A549 (cell line): ENCODE results near the gene SERPINA4.

ENCODE experiments used
- CHD4 ChIP-seq: fragments of 200-600 bp; sonication (generic); IDR thresholded peaks from 2 replicates; pipeline ENCODE4 v1.6.1; 2016; ENCODE audit warnings: antibody characterized with exemption, mild to moderate bottlenecking, borderline replicate concordance
- CTCF ChIP-seq: fragments of >200 bp; sonication (Bioruptor Twin); formaldehyde crosslinking; IDR thresholded peaks from 3 replicates; pipeline ENCODE4 v1.5.1; 2016
- EP300 ChIP-seq, 2 experiments: fragments of >200 bp; sonication (Bioruptor Twin); formaldehyde crosslinking; IDR thresholded peaks; 2 replicates in 1 of 2; 3 replicates in 1 of 2; pipeline ENCODE4 v1.6.1; 2016 to 2017
- GATA3 ChIP-seq: IDR thresholded peaks from 2 replicates; pipeline ENCODE4 v1.6.1; 2012; ENCODE audit warnings: borderline replicate concordance
- JUN ChIP-seq, 2 experiments: fragments of >200 bp; sonication (Bioruptor Twin); formaldehyde crosslinking; IDR thresholded peaks; 2 replicates in 1 of 2; 3 replicates in 1 of 2; pipeline ENCODE4 v1.6.1; 2016 to 2017
- KDM1A ChIP-seq: fragments of 200-600 bp; sonication (generic); IDR thresholded peaks from 2 replicates; pipeline ENCODE4 v1.6.1; 2016; ENCODE audit warnings: low read depth, mild to moderate bottlenecking
- MAX ChIP-seq: IDR thresholded peaks from 2 replicates; pipeline ENCODE4 v1.6.1; 2012
- NPAS2 ChIP-seq: fragments of 250-450 bp; sonication (Bioruptor Pico); IDR thresholded peaks from 2 replicates; pipeline ENCODE4 v1.8.0; 2022; ENCODE audit warnings: mild to moderate bottlenecking, moderate library complexity, borderline replicate concordance
- PBX3 ChIP-seq: IDR thresholded peaks from 2 replicates; pipeline ENCODE4 v1.6.1; 2012
- POLR2A ChIP-seq: IDR thresholded peaks from 2 replicates; pipeline ENCODE4 v1.6.1; 2012; ENCODE audit warnings: mild to moderate bottlenecking, low read length
- POLR2AphosphoS2 ChIP-seq: conservative IDR thresholded peaks from 2 replicates; pipeline ENCODE4 v1.6.1; 2012; ENCODE audit warnings: low read length, improper control_type of control experiment, inconsistent platforms
- REST ChIP-seq: fragments of 200-600 bp; sonication (generic); IDR thresholded peaks from 2 replicates; pipeline ENCODE4 v1.6.1; 2016; ENCODE audit warnings: antibody characterized with exemption, mild to moderate bottlenecking, moderate library complexity
- ZC3H11A ChIP-seq: fragments of 450-650 bp; IDR thresholded peaks from 2 replicates; pipeline ENCODE4 v1.6.1; 2014; ENCODE audit warnings: antibody characterized with exemption, mild to moderate bottlenecking
- ZFP36 ChIP-seq: fragments of 450-650 bp; IDR thresholded peaks from 2 replicates; pipeline ENCODE4 v1.6.1; 2014; ENCODE audit warnings: borderline replicate concordance; ENCODE audit not compliant: partially characterized antibody

GRCh38 chr14:94540031-94540794, 21.0 kb upstream of the SERPINA4 start:
- TF ChIP-seq POLR2AphosphoS2 (no peak), JUN (IDR thresholded peaks at IDR 0.05) (no peak), CTCF (no peak), MAX (no peak), REST (no peak), KDM1A (no peak), POLR2A (no peak), EP300 (IDR thresholded peaks at IDR 0.05) (no peak), ZFP36 (no peak), ZC3H11A (no peak), NPAS2 (CRISPR knock-in tag) (no peak), PBX3 (no peak), CHD4 (no peak), GATA3 (no peak)
